ENCODE measurements around the gene DUOXA1.

DNA sequence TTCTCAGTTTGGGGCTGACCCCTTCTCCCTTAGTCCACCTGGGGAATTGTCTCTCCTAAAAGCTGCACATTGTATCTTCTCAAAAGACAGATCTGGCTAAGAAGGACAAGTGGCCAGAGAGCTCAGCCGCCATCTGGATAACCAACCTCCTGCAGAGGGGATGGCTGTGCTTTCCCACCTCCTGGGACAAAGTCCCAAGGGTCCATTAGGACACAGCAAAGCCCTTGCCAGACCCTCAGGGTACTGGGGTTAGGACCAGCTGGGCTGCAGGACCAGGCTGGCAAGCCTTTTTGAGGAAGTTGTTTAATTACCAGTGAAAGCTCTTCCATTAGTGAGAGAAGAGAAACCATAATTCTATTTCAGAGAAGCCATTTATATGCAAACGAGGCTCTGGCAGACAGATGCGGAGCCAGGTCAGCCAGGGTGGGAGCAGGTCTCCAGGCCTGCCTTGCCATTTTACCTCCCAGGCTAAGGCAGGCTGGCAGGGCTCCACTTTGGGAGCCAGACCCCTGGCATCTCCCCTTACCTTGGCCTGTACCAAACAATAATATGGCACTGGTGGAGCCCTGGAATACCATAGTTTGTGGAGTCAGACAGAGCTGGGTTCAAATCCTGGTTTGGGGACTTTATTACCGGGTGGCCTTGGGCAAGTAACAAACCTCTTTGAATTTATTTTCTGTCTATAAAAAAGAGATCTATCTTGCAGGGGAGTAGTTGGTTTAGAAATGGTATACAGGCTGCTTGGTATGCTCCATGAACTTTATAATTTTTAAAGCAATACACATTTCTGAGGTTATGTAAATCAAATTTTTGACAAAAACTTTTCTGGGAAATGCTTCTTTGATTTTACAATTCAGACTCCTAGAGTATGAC lies 40.2 kb upstream of the DUOXA1 start:
- TF ChIP-seq, protein P1, sequence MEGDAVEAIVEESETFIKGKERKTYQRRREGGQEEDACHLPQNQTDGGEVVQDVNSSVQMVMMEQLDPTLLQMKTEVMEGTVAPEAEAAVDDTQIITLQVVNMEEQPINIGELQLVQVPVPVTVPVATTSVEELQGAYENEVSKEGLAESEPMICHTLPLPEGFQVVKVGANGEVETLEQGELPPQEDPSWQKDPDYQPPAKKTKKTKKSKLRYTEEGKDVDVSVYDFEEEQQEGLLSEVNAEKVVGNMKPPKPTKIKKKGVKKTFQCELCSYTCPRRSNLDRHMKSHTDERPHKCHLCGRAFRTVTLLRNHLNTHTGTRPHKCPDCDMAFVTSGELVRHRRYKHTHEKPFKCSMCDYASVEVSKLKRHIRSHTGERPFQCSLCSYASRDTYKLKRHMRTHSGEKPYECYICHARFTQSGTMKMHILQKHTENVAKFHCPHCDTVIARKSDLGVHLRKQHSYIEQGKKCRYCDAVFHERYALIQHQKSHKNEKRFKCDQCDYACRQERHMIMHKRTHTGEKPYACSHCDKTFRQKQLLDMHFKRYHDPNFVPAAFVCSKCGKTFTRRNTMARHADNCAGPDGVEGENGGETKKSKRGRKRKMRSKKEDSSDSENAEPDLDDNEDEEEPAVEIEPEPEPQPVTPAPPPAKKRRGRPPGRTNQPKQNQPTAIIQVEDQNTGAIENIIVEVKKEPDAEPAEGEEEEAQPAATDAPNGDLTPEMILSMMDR (IDR thresholded peaks at IDR 0.05): no peak
- TF ChIP-seq POLR2A (IDR thresholded peaks at IDR 0.05) (no peak), EP300 (IDR thresholded peaks at IDR 0.05) (no peak)

Measured in tibial nerve (tissue), 4 donors.